22Rv1 (cell line): ENCODE data around the gene CD247.

ENCODE experiments used
- H3K27ac ChIP-seq: fragments of 450-650 bp; 2 replicates; pipeline ENCODE4 v1.5.1; 2017
- CTCF ChIP-seq: fragments of 450-650 bp; IDR thresholded peaks from 2 replicates; pipeline ENCODE4 v1.5.1; 2017; ENCODE audit warnings: mild to moderate bottlenecking
- ZFX ChIP-seq: fragments of 450-650 bp; IDR thresholded peaks from 2 replicates; pipeline ENCODE4 v1.6.1; 2017; ENCODE audit warnings: antibody characterized with exemption, borderline replicate concordance

Gene CD247

GRCh38 chr1:167450843-167451242, 67.5 kb downstream of the CD247 start:
- no peak overlapping the region for H3K27ac ChIP-seq
- TF ChIP-seq CTCF (no peak), ZFX (no peak)

- H3K27ac ChIP-seq: no peak overlapping the region
- TF ChIP-seq CTCF (no peak), ZFX (no peak)
Observed at GRCh38 chr1:167447521-167448136, 70.7 kb downstream of the CD247 start.

- H3K27ac ChIP-seq: no peak overlapping the region
- no peak for TF ChIP-seq CTCF
Observed at GRCh38 chr1:167446966-167447365, 71.4 kb downstream of the CD247 start.

DNA sequence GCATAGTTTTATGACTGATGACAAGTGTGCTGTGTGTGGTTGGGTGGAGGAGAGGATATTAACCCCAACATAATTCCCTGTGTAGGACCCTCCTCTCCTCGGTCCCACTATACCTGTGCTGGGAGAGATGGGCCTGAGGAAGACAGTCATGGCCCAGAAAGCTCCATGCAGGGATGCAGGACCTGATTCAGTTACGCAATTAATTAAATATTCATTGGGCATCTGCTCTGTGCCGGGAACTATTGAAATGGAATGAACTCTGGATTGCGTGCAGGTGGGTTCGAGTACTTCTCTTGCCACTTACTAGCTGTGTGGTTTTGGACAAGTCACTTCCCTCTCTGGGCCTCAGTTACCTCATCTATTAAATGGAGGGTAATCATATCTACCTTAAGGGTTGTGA, 74.6 kb downstream of the CD247 start:
- no peak overlapping the region for H3K27ac ChIP-seq
- TF ChIP-seq CTCF: no peak
- no peak for TF ChIP-seq ZFX

GRCh38 chr1:167442854-167443565, 75.3 kb downstream of the CD247 start:
- H3K27ac ChIP-seq: no peak overlapping the region
- no peak for TF ChIP-seq CTCF
- no peak for TF ChIP-seq ZFX

DNA sequence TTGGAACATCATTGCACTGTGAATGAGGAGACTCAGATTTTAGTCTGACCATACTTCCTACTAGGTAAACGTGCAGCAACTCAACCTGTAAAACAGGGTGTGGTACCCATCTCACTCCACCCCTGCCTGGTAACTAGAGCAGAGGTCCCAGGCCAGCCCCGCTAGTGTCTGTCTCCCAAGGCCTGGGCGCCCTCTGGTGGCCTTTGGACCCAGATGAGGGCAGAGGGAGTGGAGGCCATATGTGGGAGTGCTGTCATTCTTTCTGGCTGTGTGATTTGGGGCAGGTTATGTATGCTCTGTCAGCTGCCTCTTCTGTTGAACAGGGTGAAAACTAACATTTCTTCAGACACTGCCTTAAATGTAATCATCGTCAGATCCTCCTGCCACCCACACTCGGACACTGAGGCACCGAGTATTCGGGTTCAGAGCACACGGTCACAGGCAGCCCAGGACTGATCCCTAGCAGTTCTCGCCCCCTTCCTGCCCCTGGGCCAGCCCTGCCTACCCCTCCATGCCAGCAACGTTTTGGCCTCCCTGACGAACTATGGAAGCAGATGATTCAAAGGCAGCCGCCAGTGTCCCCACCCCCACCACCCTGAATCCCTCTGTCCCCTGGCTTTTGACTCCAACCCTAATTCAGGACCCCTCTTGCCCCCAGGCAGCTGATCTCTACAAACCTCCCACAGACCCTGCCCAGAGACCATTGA, 76.0 kb downstream of the CD247 start:
- TF ChIP-seq CTCF (peak; percentile 99), ZFX (no peak)
- H3K27ac ChIP-seq: no peak overlapping the region

DNA sequence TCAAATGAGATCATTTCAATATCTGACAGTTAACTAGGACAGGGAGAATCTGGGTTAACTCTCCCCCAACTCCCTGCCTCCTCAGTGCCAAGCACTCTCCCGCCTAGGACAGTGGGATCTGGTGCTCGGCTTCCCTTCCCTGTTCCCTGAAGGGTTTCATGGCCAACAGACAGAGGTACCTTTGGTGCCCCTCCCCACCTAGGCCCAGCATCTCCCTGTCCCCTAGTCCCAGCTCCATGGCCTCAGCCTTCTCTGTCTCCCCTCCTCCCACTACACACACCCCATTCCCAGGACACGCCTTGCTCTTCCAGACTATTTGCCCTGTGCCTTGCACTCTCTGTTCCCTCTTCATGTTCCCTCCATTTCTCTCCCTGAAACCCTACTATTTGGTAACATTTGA, 77.1 kb downstream of the CD247 start:
- TF ChIP-seq CTCF (no peak), ZFX (no peak)
- no peak overlapping the region for H3K27ac ChIP-seq
